Neural progenitor cell (in vitro differentiated cells): ENCODE results near the gene AK1. TPM values are rescaled to one million over a fixed set of nuclear protein-coding genes. Genes with fewer than 3 reads are reported as not detected.

Experiments used
- DNase-seq: peaks from one replicate; pipeline ENCODE4 v3.0.0-alpha.2; 2016; ENCODE audit warnings: low spot score
- H2AFZ ChIP-seq: fragments of 200-600 bp; sonication (generic); replicated peaks from 2 replicates; pipeline ENCODE4 v1.6.1; 2016; ENCODE audit warnings: antibody characterized with exemption
- H3F3A ChIP-seq: fragments of 200-600 bp; sonication (generic); 2 replicates; pipeline ENCODE4 v1.6.1; 2016; ENCODE audit warnings: antibody characterized with exemption, low read depth
- H3K27ac ChIP-seq: fragments of 200-600 bp; sonication (generic); 2 replicates; pipeline ENCODE4 v1.5.1; 2016; ENCODE audit warnings: mild to moderate bottlenecking
- H3K27me3 ChIP-seq: fragments of 200-600 bp; sonication (generic); 2 replicates; pipeline ENCODE4 v1.6.1; 2016; ENCODE audit warnings: mild to moderate bottlenecking, moderate library complexity
- H3K36me3 ChIP-seq: fragments of 200-600 bp; sonication (generic); 2 replicates; pipeline ENCODE4 v1.5.1; 2016
- H3K4me1 ChIP-seq: fragments of 200-600 bp; sonication (generic); 2 replicates; pipeline ENCODE4 v1.6.1; 2016; ENCODE audit warnings: mixed run types
- H3K4me2 ChIP-seq: fragments of 200-600 bp; sonication (generic); 2 replicates; pipeline ENCODE4 v1.6.1; 2016
- H3K4me3 ChIP-seq: fragments of 200-600 bp; sonication (generic); 2 replicates; pipeline ENCODE4 v1.5.1; 2016
- H3K79me2 ChIP-seq: fragments of 200-600 bp; sonication (generic); 2 replicates; pipeline ENCODE4 v1.6.1; 2016; ENCODE audit warnings: low read depth
- H3K9ac ChIP-seq: fragments of 200-600 bp; sonication (generic); 2 replicates; pipeline ENCODE4 v1.6.1; 2016
- H3K9me3 ChIP-seq: fragments of 200-600 bp; sonication (generic); 2 replicates; pipeline ENCODE4 v1.5.1; 2016; ENCODE audit warnings: low read depth
- H4K20me1 ChIP-seq: fragments of 200-600 bp; sonication (generic); 2 replicates; pipeline ENCODE4 v1.6.1; 2016; ENCODE audit warnings: low read depth
- H3K27ac Mint-ChIP-seq: 3 replicates; pipeline ENCODE4 v1.8.0; 2021; ENCODE audit warnings: mixed read lengths
- H3K27me3 Mint-ChIP-seq: 2 replicates; pipeline ENCODE4 v1.8.0; 2022; ENCODE audit warnings: low read depth, mild to moderate bottlenecking, inconsistent platforms, moderate library complexity, mixed read lengths; ENCODE audit not compliant: insufficient read depth
- H3K36me3 Mint-ChIP-seq: 3 replicates; pipeline ENCODE4 v1.8.0; 2021; ENCODE audit warnings: mixed read lengths
- H3K4me1 Mint-ChIP-seq: 3 replicates; pipeline ENCODE4 v1.8.0; 2021; ENCODE audit warnings: mixed read lengths
- H3K4me3 Mint-ChIP-seq: 3 replicates; pipeline ENCODE4 v1.8.0; 2021; ENCODE audit warnings: mild to moderate bottlenecking, moderate library complexity, mixed read lengths
- H3K9me3 Mint-ChIP-seq: 3 replicates; pipeline ENCODE4 v1.8.0; 2020; ENCODE audit warnings: mixed read lengths
- CTCF ChIP-seq: fragments of 200-600 bp; sonication (generic); IDR thresholded peaks from 2 replicates; pipeline ENCODE4 v1.5.1; 2017; ENCODE audit warnings: antibody characterized with exemption, mild to moderate bottlenecking
- EZH2 ChIP-seq: fragments of 200-600 bp; sonication (generic); IDR thresholded peaks from 2 replicates; pipeline ENCODE4 v1.6.1; 2017; ENCODE audit warnings: antibody characterized with exemption, mild to moderate bottlenecking, moderate library complexity
- EZH2phosphoT487 ChIP-seq: fragments of 200-600 bp; sonication (generic); IDR thresholded peaks from 2 replicates; pipeline ENCODE4 v1.6.1; 2017; ENCODE audit warnings: antibody characterized with exemption
- total RNA-seq: library from RNA; depleted of rRNA; stranded (reverse); fragments of >200 nt; gene quantifications from 2 replicates; pipeline ENCODE4 v1.2.3, GENCODE V29; 2015; ENCODE audit warnings: low replicate concordance

Gene AK1
- total RNA-seq, 1 donor from 2014 or later = 25.6 TPM

- Mint-ChIP-seq H3K27me3 (peaks cover 6% of the 10 kb centered on the region), H3K4me1 (peaks cover 38% of the 10 kb centered on the region)
- H3K4me3 ChIP-seq = peak overlapping the region; percentile 40
Observed at GRCh38 chr9:127897193-127897692, 19.8 kb upstream of the AK1 start.

GRCh38 chr9:127896395-127897192 is 19.1 kb upstream of the AK1 start:
- Histone ChIP-seq H2AFZ (no peak overlapping the region), H3K4me2 (peak overlapping the region; percentile 90), H3K4me3 (peak overlapping the region; percentile 40), H3K79me2 (peaks cover 18% of the 10 kb centered on the region), H3K27ac (peak overlapping the region; percentile 72), H3K4me1 (peaks cover 23% of the 10 kb centered on the region), H3F3A (peaks cover 25% of the 10 kb centered on the region), H3K9ac (no peak overlapping the region), H4K20me1 (peaks cover 32% of the 10 kb centered on the region), H3K36me3 (peaks cover 21% of the 10 kb centered on the region), H3K27me3 (no peaks in the 10 kb centered on the region), H3K9me3 (no peaks in the 10 kb centered on the region)
- Mint-ChIP-seq H3K27ac (peak overlapping the region; percentile 87), H3K27me3 (peaks cover 6% of the 10 kb centered on the region), H3K4me1 (peaks cover 37% of the 10 kb centered on the region), H3K9me3 (peaks cover 20% of the 10 kb centered on the region), H3K4me3 (peak overlapping the region; percentile 91), H3K36me3 (peaks cover 37% of the 10 kb centered on the region)
- no peak for DNase-seq
- TF ChIP-seq EZH2 = no peak

More at GRCh38 chr9:127897193-127897692, 19.8 kb upstream of the AK1 start:
- H3K4me3 Mint-ChIP-seq = peak overlapping the region; percentile 91
- Histone ChIP-seq H3K79me2 (peaks cover 18% of the 10 kb centered on the region), H3K4me2 (peak overlapping the region; percentile 90), H3F3A (peaks cover 25% of the 10 kb centered on the region), H3K27me3 (no peaks in the 10 kb centered on the region), H3K27ac (peak overlapping the region; percentile 72), H3K4me1 (peaks cover 23% of the 10 kb centered on the region), H2AFZ (no peak overlapping the region), H3K36me3 (peaks cover 21% of the 10 kb centered on the region), H3K9ac (no peak overlapping the region), H4K20me1 (peaks cover 32% of the 10 kb centered on the region), H3K9me3 (no peaks in the 10 kb centered on the region)
- TF ChIP-seq CTCF = no peak
- no peak for TF ChIP-seq EZH2
- TF ChIP-seq EZH2phosphoT487 = no peak
- peak; percentile 95 for DNase-seq
- peaks cover 37% of the 10 kb centered on the region for H3K36me3 Mint-ChIP-seq
- H3K9me3 Mint-ChIP-seq = peaks cover 20% of the 10 kb centered on the region
- H3K27ac Mint-ChIP-seq = peak overlapping the region; percentile 87

- no peak for DNase-seq
- Histone ChIP-seq H3K4me1 (peaks cover 23% of the 10 kb centered on the region), H2AFZ (no peak overlapping the region), H3K4me3 (no peak overlapping the region), H4K20me1 (peaks cover 37% of the 10 kb centered on the region), H3K9ac (no peak overlapping the region), H3K9me3 (no peaks in the 10 kb centered on the region), H3K27ac (no peak overlapping the region), H3K36me3 (peaks cover 21% of the 10 kb centered on the region), H3F3A (peaks cover 25% of the 10 kb centered on the region), H3K4me2 (no peak overlapping the region), H3K79me2 (peaks cover 18% of the 10 kb centered on the region), H3K27me3 (no peaks in the 10 kb centered on the region)
- Mint-ChIP-seq H3K4me1 (peaks cover 33% of the 10 kb centered on the region), H3K27ac (no peak overlapping the region), H3K9me3 (peaks cover 20% of the 10 kb centered on the region), H3K27me3 (peaks cover 6% of the 10 kb centered on the region), H3K36me3 (peaks cover 41% of the 10 kb centered on the region), H3K4me3 (peak overlapping the region; percentile 35)
- TF ChIP-seq EZH2phosphoT487 (no peak), EZH2 (no peak), CTCF (no peak)
Observed at GRCh38 chr9:127895811-127896210, 18.3 kb upstream of the AK1 start.

- H3K79me2 ChIP-seq = peaks cover 10% of the 10 kb centered on the region
- H3K4me1 ChIP-seq = peaks cover 19% of the 10 kb centered on the region
- peaks cover 17% of the 10 kb centered on the region for H3F3A ChIP-seq
- peaks cover 26% of the 10 kb centered on the region for H3K4me1 Mint-ChIP-seq
- DNase-seq = no peak
- TF ChIP-seq CTCF (no peak), EZH2phosphoT487 (no peak), EZH2 (no peak)
- no peak overlapping the region for H3K4me2 ChIP-seq
- peaks cover 46% of the 10 kb centered on the region for H3K36me3 Mint-ChIP-seq
- no peak overlapping the region for H3K27ac ChIP-seq
- peaks cover 3% of the 10 kb centered on the region for H3K27me3 Mint-ChIP-seq
- H3K9me3 Mint-ChIP-seq = peaks cover 20% of the 10 kb centered on the region
- no peak overlapping the region for H3K27ac Mint-ChIP-seq
- H3K4me3 Mint-ChIP-seq = no peak overlapping the region
- peaks cover 36% of the 10 kb centered on the region for H4K20me1 ChIP-seq
- H3K36me3 ChIP-seq = peaks cover 21% of the 10 kb centered on the region
- no peaks in the 10 kb centered on the region for H3K9me3 ChIP-seq
- H2AFZ ChIP-seq = no peak overlapping the region
- H3K27me3 ChIP-seq = no peaks in the 10 kb centered on the region
- no peak overlapping the region for H3K4me3 ChIP-seq
- no peak overlapping the region for H3K9ac ChIP-seq
Observed at GRCh38 chr9:127893392-127893791, 15.9 kb upstream of the AK1 start.
